ENCODE measurements around the gene HSD17B12. TPM values are rescaled to one million over a fixed set of nuclear protein-coding genes. Genes with fewer than 3 reads are reported as not detected.

HSD17B12 gene
- total and polyA plus RNA-seq, 11 donors, result 40.5 to 114 (median 70.0) TPM

- WGBS, 4 donors, result 97 to 100% (median 100%) methylated on average over 1 of the region's 1 CpG
- Histone ChIP-seq H3K9me3 (peaks cover 0 to 30% (median 9%) of the 10 kb centered on the region in 12 donors), H3K36me3 (peaks cover 0 to 9% (median 0%) of the 10 kb centered on the region in 9 donors), H3K27me3 (no peaks in the 10 kb centered on the region), H3K4me3 (no peak overlapping the region), H3K27ac (no peak overlapping the region), H3K4me1 (peaks cover 0 to 11% (median 0%) of the 10 kb centered on the region in 12 donors)
- no peak for DNase-seq
- no peak for ATAC-seq
- intact Hi-C loops (cut with DNase I), result no loop called here
- TF ChIP-seq POLR2A (IDR thresholded peaks at IDR 0.05) (no peak), CTCF (IDR thresholded peaks at IDR 0.05) (no peak)
Observed at GRCh38 chr11:43784301-43784700, 103.8 kb downstream of the HSD17B12 start.

- H3K9me3 ChIP-seq, result peaks cover 0 to 30% (median 9%) of the 10 kb centered on the region in 12 donors
- peaks cover 0 to 11% (median 0%) of the 10 kb centered on the region in 12 donors for H3K4me1 ChIP-seq
- H3K27ac ChIP-seq, result no peak overlapping the region
- peaks cover 0 to 9% (median 0%) of the 10 kb centered on the region in 9 donors for H3K36me3 ChIP-seq
- no peak for TF ChIP-seq CTCF (IDR thresholded peaks at IDR 0.05)
- TF ChIP-seq POLR2A (IDR thresholded peaks at IDR 0.05), result no peak
- no peak for DNase-seq
- no peak for ATAC-seq
- 96 to 100% (median 98%) methylated on average over 2 of the region's 2 CpGs for WGBS, 4 donors
- H3K4me3 ChIP-seq, result no peak overlapping the region
- no peaks in the 10 kb centered on the region for H3K27me3 ChIP-seq
- intact Hi-C loops (cut with DNase I), result no loop called here
Observed at GRCh38 chr11:43784866-43785265, 104.3 kb downstream of the HSD17B12 start.

GRCh38 chr11:43785318-43785717 is 104.8 kb downstream of the HSD17B12 start:
- ATAC-seq (no peak), DNase-seq (no peak)
- Histone ChIP-seq H3K27me3 (no peaks in the 10 kb centered on the region), H3K4me3 (no peak overlapping the region), H3K4me1 (peaks cover 0 to 8% (median 0%) of the 10 kb centered on the region in 12 donors), H3K27ac (no peak overlapping the region), H3K36me3 (peaks cover 0 to 9% (median 0%) of the 10 kb centered on the region in 9 donors), H3K9me3 (peaks cover 0 to 30% (median 9%) of the 10 kb centered on the region in 12 donors)
- WGBS, 4 donors, result 95 to 99% (median 97%) methylated on average over 2 of the region's 2 CpGs
- intact Hi-C loops (cut with DNase I), result no loop called here
- TF ChIP-seq CTCF (IDR thresholded peaks at IDR 0.05) (no peak), POLR2A (IDR thresholded peaks at IDR 0.05) (no peak)

- Histone ChIP-seq H3K4me1 (peaks cover 0 to 5% (median 0%) of the 10 kb centered on the region in 12 donors), H3K9me3 (peaks cover 0 to 30% (median 9%) of the 10 kb centered on the region in 12 donors), H3K27me3 (no peaks in the 10 kb centered on the region), H3K4me3 (no peak overlapping the region), H3K27ac (no peak overlapping the region), H3K36me3 (peaks cover 0 to 9% (median 0%) of the 10 kb centered on the region in 9 donors)
- no peak for TF ChIP-seq POLR2A (IDR thresholded peaks at IDR 0.05)
- no peak for TF ChIP-seq CTCF (IDR thresholded peaks at IDR 0.05)
- intact Hi-C loops (cut with DNase I), result no loop called here
- no peak for DNase-seq
- WGBS, 4 donors, result 87 to 94% (median 90%) methylated on average over 3 of the region's 3 CpGs
- ATAC-seq, result no peak
Observed at GRCh38 chr11:43786016-43786415, 105.5 kb downstream of the HSD17B12 start.
